MCF 10A (cell line): ENCODE measurements around the gene OLA1. TPM values are rescaled to one million over a fixed set of nuclear protein-coding genes. Genes with fewer than 3 reads are reported as not detected.
A peak's percentile ranks its signal among the peaks of the same experiment; 100 is the strongest.

ENCODE experiments used
- BruUV-seq: library from RNA; stranded (reverse); fragments of 400-500 nt; replicated peaks from 2 replicates; lab custom pipeline; 2021; lab: Mats Ljungman, UMichigan
- CTCF ChIA-PET: fragments of 300-600 bp; sonication (Branson Sonifier 250); formaldehyde crosslinking; extraction: SDS; loops from one replicate; lab custom pipeline; 2021; ENCODE audit warnings: antibody characterized with exemption, inconsistent platforms; lab: Yijun Ruan, JAX
- POLR2A ChIA-PET: fragments of 300-600, 350-650 bp; sonication (Branson Sonifier 250); formaldehyde crosslinking; extraction: SDS; loops from one replicate; lab custom pipeline; 2020; ENCODE audit warnings: antibody characterized with exemption, inconsistent platforms; lab: Yijun Ruan, JAX
- DNase-seq: peaks from one replicate; pipeline ENCODE4 v3.0.0-alpha.2; 2018; ENCODE audit not compliant: unreplicated experiment
- H3K27ac Mint-ChIP-seq: one replicate; pipeline ENCODE4 v1.8.0; 2022; ENCODE audit warnings: mild to moderate bottlenecking, low read depth, mixed read lengths; ENCODE audit not compliant: unreplicated experiment
- H3K27me3 Mint-ChIP-seq: one replicate; pipeline ENCODE4 v1.8.0; 2022; ENCODE audit warnings: mixed read lengths; ENCODE audit not compliant: insufficient read depth, unreplicated experiment
- H3K36me3 Mint-ChIP-seq: one replicate; pipeline ENCODE4 v1.8.0; 2022; ENCODE audit warnings: mild to moderate bottlenecking, moderate library complexity, mixed read lengths; ENCODE audit not compliant: insufficient read depth, unreplicated experiment
- H3K4me1 Mint-ChIP-seq: one replicate; pipeline ENCODE4 v1.8.0; 2022; ENCODE audit warnings: mixed read lengths; ENCODE audit not compliant: insufficient read depth, unreplicated experiment
- H3K4me3 Mint-ChIP-seq: one replicate; pipeline ENCODE4 v1.8.0; 2022; ENCODE audit warnings: mild to moderate bottlenecking, moderate library complexity, mixed read lengths; ENCODE audit not compliant: unreplicated experiment
- H3K9me3 Mint-ChIP-seq: one replicate; pipeline ENCODE4 v1.8.0; 2022; ENCODE audit warnings: mixed read lengths; ENCODE audit not compliant: unreplicated experiment
- CTCF ChIP-seq: fragments of 200-600 bp; IDR thresholded peaks from one replicate; pipeline ENCODE4 v1.8.0; 2022; ENCODE audit warnings: antibody characterized with exemption, mild to moderate bottlenecking; ENCODE audit not compliant: unreplicated experiment
- intact Hi-C: fragments of 100-400 bp; cut with micrococcal nuclease; formaldehyde crosslinking; loops from 2 replicates; pipeline ENCODE4 v1.14.1; 2022
- total RNA-seq: library from RNA; stranded (reverse); gene quantifications from 2 replicates; pipeline ENCODE4 v1.2.3, GENCODE V29; 2022

The OLA1 gene
- total RNA-seq, 1 experiment from 2014 or later: 224 TPM

GRCh38 chr2:174058026-174058425 is 190.3 kb downstream of the OLA1 start:
- peaks cover 7% of the 10 kb centered on the region for H3K9me3 Mint-ChIP-seq
- no peak overlapping the region for H3K27ac Mint-ChIP-seq
- BruUV-seq: no TSS peak
- no peaks in the 10 kb centered on the region for H3K36me3 Mint-ChIP-seq
- no peak for TF ChIP-seq CTCF
- CTCF ChIA-PET: no interaction called here
- intact Hi-C loops: no loop called here
- H3K27me3 Mint-ChIP-seq: no peaks in the 10 kb centered on the region
- H3K4me3 Mint-ChIP-seq: no peak overlapping the region
- POLR2A ChIA-PET: interaction anchor here (0.9 to 2.2 kb wide), 4 partner anchors 13 to 67 kb away, joined by 3 to 11 read pairs (median 4); no protein-coding TSS in a partner anchor
- H3K4me1 Mint-ChIP-seq: peaks cover 29% of the 10 kb centered on the region
- no peak for DNase-seq

GRCh38 chr2:174054926-174055325 is 193.4 kb downstream of the OLA1 start:
- ChIA-PET POLR2A (interaction anchor here (0.6 to 1.1 kb wide), 3 partner anchors 12 to 121 kb away, joined by 3 to 4 read pairs (median 4); no protein-coding TSS in a partner anchor), CTCF (no interaction called here)
- TF ChIP-seq CTCF: no peak
- no peak overlapping the region for H3K4me3 Mint-ChIP-seq
- no peaks in the 10 kb centered on the region for H3K27me3 Mint-ChIP-seq
- H3K36me3 Mint-ChIP-seq: no peaks in the 10 kb centered on the region
- intact Hi-C loops: no loop called here
- H3K9me3 Mint-ChIP-seq: peaks cover 7% of the 10 kb centered on the region
- no TSS peak for BruUV-seq
- H3K4me1 Mint-ChIP-seq: peaks cover 34% of the 10 kb centered on the region
- H3K27ac Mint-ChIP-seq: no peak overlapping the region
- DNase-seq: no peak

- DNase-seq: no peak
- no TSS peak for BruUV-seq
- TF ChIP-seq CTCF: no peak
- Mint-ChIP-seq H3K4me3 (no peak overlapping the region), H3K9me3 (peaks cover 7% of the 10 kb centered on the region), H3K4me1 (peaks cover 23% of the 10 kb centered on the region), H3K27ac (peak overlapping the region; percentile 25), H3K27me3 (no peaks in the 10 kb centered on the region), H3K36me3 (no peaks in the 10 kb centered on the region)
- POLR2A ChIA-PET: interaction anchor here (1.1 to 2.3 kb wide), 3 partner anchors 14 to 91 kb away, joined by 4 to 8 read pairs (median 6); no protein-coding TSS in a partner anchor
- intact Hi-C loops: no loop called here
- CTCF ChIA-PET: interaction anchor here (0.6 to 2.1 kb wide), 4 partner anchors 13 to 289 kb away, joined by 3 to 9 read pairs (median 3); no protein-coding TSS in a partner anchor
These were observed 194.8 kb downstream of the OLA1 start for GRCh38 chr2:174053355-174054151.

DNA sequence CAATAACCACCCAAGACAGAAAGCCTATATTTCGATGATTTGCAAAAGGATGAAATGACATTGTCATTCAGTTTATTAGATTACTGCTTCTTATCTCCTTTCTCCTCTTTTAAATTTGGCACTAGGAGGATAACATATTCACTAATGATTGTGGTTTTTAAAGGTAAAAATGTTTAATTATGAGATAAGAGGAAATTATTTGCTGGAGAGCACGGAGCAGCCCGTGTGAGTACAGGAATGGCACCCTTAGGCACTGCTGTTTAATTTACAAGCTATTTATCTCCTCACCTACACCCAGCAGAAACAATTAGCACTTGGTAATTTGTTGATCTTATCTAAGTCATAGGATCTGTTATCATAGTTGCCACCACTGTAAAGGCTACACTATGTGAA is 195.8 kb downstream of the OLA1 start:
- no TSS peak for BruUV-seq
- CTCF ChIA-PET: interaction anchor here (0.6 to 2.3 kb wide), 8 partner anchors 9 to 166 kb away, joined by 3 to 10 read pairs (median 6); no protein-coding TSS in a partner anchor
- H3K36me3 Mint-ChIP-seq: no peaks in the 10 kb centered on the region
- POLR2A ChIA-PET: interaction anchor here (0.8 to 3.1 kb wide), 9 partner anchors 11 to 462 kb away, joined by 3 to 23 read pairs (median 6); partner anchors contain the start of gene SP3
- DNase-seq: no peak
- no peak overlapping the region for H3K27ac Mint-ChIP-seq
- H3K4me1 Mint-ChIP-seq: peaks cover 23% of the 10 kb centered on the region
- no peak overlapping the region for H3K4me3 Mint-ChIP-seq
- H3K27me3 Mint-ChIP-seq: no peaks in the 10 kb centered on the region
- no peaks in the 10 kb centered on the region for H3K9me3 Mint-ChIP-seq
- intact Hi-C loops: no loop called here
- TF ChIP-seq CTCF: no peak
